K562 treated with DMSO at 1 percent for 12 hours (cell line): ENCODE data around the gene PDE6A. TPM values are rescaled to one million over a fixed set of nuclear protein-coding genes. Genes with fewer than 3 reads are reported as not detected.

Experiments used
- total RNA-seq: library from RNA; unstranded; fragments of 300-600 nt; gene quantifications from 2 replicates; pipeline ENCODE4 v1.2.3, GENCODE V29; 2022; ENCODE audit not compliant: insufficient read depth

PDE6A gene
- total RNA-seq, result not detected in 2 replicates

GRCh38 chr5:149944666-149945065, at the start of gene PDE6A:
TSS of gene PDE6A (minus strand) at chr5:149944793. CDS start at chr5:149944673, 120 bp downstream.

GRCh38 chr5:149960272-149961185, 15.9 kb upstream of the PDE6A start, which contains the start of gene SLC26A2:
TSS of gene SLC26A2 (plus strand) at chr5:149960758. CDS start at chr5:149977653, 16,895 bp downstream.

Other genes starting within 250 kb of the PDE6A start
- 1.3 and 5.1 TPM in 2 replicates for gene PPARGC1B, start 214.5 kb downstream of the PDE6A start, total RNA-seq
- 1.6 and 7.9 TPM in 2 replicates for gene SLC26A2, start 16.0 kb upstream of the PDE6A start, total RNA-seq
- gene TIGD6, start 55.9 kb upstream of the PDE6A start, total RNA-seq, result 2.7 and 5.8 TPM in 2 replicates
- 21.3 and 44.9 TPM in 2 replicates for gene HMGXB3, start 55.9 kb upstream of the PDE6A start, total RNA-seq
- not detected in 2 replicates for gene CSF1R, start 141.8 kb upstream of the PDE6A start, total RNA-seq
- gene PDGFRB, start 211.1 kb upstream of the PDE6A start, total RNA-seq, result not detected in 2 replicates
- not detected in 2 replicates for gene CDX1, start 222.0 kb upstream of the PDE6A start, total RNA-seq
- not detected in 2 replicates for gene SLC6A7, start 245.3 kb upstream of the PDE6A start, total RNA-seq